Measurements from ENCODE around the gene LARP4B. TPM values are rescaled to one million over a fixed set of nuclear protein-coding genes. Genes with fewer than 3 reads are reported as not detected.

The LARP4B gene
- total and polyA plus RNA-seq, 2 of the 13 experiments (the other 11 are each of a cell fraction or from before 2014, with no cell fraction given) = 19.5 to 30.2 TPM

DNA sequence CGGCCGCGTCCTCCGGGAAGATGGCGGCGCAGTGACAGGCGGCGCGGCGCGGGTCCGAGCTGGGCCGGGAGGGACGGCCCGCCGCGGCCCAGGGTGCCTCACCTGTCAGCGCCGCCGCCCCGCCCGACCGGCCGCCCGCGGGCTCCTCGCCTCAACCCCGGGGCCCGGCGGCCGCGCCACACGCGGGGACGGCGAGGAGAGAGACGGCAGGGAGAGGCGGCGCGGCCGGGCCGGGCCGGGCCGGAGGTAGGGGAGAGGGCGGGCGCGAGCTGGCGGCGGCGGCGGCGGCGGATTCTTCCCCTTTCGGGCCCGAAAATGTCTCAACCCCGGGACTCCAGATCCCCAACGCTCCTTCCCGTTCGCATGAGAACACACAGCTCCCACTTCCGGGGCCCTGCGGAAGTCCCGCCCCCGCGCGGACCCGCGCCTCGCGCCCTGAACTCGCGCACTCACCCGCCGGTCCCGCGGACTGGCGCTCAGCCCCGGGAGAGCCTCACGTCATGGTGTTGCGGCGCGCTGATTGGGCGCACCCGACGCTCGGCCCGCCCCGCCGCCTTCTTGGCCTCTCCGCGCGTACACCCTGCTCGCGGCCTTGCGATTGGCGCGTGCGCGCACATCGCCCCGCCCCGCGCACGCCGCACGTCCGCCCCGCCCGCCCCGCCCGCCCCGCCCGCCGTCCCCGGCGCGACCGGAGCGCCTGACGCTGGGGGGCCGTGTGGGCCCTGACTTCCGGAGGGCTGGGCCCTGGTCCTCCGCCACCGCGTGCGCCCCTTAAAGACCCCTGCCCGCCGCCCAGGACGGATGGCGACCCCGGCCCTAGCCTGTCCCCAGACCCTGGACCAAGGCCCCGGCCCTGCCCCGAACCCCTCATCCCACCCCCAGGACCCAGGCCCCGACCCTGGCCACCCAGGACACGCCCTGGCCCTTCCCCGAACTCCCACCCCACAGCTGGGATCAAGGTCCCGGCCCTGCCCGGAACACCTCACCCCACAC, at the start of gene LARP4B (continued):
- TF ChIP-seq, protein P1, sequence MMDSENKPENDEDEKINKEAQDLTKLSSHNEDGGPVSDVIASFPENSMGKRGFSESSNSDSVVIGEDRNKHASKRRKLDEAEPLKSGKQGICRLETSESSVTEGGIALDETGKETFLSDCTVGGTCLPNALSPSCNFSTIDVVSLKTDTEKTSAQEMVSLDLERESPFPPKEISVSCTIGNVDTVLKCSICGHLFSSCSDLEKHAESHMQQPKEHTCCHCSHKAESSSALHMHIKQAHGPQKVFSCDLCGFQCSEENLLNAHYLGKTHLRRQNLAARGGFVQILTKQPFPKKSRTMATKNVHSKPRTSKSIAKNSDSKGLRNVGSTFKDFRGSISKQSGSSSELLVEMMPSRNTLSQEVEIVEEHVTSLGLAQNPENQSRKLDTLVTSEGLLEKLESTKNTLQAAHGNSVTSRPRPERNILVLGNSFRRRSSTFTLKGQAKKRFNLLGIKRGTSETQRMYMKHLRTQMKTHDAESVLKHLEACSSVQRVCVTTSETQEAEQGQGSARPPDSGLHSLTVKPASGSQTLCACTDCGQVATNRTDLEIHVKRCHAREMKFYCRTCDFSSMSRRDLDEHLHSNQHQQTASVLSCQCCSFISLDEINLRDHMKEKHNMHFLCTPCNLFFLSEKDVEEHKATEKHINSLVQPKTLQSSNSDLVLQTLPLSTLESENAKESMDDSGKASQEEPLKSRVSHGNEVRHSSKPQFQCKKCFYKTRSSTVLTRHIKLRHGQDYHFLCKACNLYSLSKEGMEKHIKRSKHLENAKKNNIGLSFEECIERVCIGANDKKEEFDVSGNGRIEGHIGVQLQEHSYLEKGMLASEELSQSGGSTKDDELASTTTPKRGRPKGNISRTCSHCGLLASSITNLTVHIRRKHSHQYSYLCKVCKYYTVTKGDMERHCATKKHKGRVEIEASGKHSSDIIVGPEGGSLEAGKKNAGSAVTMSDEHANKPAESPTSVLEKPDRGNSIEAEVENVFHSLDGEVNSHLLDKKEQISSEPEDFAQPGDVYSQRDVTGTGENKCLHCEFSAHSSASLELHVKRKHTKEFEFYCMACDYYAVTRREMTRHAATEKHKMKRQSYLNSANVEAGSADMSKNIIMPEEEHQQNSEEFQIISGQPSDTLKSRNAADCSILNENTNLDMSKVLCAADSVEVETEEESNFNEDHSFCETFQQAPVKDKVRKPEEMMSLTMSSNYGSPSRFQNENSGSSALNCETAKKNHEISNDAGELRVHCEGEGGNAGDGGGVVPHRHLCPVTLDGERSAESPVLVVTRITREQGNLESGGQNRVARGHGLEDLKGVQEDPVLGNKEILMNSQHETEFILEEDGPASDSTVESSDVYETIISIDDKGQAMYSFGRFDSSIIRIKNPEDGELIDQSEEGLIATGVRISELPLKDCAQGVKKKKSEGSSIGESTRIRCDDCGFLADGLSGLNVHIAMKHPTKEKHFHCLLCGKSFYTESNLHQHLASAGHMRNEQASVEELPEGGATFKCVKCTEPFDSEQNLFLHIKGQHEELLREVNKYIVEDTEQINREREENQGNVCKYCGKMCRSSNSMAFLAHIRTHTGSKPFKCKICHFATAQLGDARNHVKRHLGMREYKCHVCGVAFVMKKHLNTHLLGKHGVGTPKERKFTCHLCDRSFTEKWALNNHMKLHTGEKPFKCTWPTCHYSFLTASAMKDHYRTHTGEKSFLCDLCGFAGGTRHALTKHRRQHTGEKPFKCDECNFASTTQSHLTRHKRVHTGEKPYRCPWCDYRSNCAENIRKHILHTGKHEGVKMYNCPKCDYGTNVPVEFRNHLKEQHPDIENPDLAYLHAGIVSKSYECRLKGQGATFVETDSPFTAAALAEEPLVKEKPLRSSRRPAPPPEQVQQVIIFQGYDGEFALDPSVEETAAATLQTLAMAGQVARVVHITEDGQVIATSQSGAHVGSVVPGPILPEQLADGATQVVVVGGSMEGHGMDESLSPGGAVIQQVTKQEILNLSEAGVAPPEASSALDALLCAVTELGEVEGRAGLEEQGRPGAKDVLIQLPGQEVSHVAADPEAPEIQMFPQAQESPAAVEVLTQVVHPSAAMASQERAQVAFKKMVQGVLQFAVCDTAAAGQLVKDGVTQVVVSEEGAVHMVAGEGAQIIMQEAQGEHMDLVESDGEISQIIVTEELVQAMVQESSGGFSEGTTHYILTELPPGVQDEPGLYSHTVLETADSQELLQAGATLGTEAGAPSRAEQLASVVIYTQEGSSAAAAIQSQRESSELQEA (CRISPR knock-in tag; IDR thresholded peaks at IDR 0.05; ENCODE audit: not compliant biosample characterization) = no peak
- 0 out of 2 replicates have a peak, but pooled peaks have one; percentile 55 for TF ChIP-seq ZNF430 (CRISPR knock-in tag; IDR thresholded peaks at IDR 0.05)
- TF ChIP-seq, protein P2, sequence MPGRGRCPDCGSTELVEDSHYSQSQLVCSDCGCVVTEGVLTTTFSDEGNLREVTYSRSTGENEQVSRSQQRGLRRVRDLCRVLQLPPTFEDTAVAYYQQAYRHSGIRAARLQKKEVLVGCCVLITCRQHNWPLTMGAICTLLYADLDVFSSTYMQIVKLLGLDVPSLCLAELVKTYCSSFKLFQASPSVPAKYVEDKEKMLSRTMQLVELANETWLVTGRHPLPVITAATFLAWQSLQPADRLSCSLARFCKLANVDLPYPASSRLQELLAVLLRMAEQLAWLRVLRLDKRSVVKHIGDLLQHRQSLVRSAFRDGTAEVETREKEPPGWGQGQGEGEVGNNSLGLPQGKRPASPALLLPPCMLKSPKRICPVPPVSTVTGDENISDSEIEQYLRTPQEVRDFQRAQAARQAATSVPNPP (CRISPR knock-in tag; IDR thresholded peaks at IDR 0.05) = no peak
- TF ChIP-seq ZFP36L2 (CRISPR knock-in tag; IDR thresholded peaks at IDR 0.05) = no peak
- peak; percentile 35; the same call in 1 of the 2 replicates for TF ChIP-seq HCFC1 (IDR thresholded peaks at IDR 0.05; ENCODE audit: low read depth, low read length)
- TF ChIP-seq FOSL2 (CRISPR knock-in tag; IDR thresholded peaks at IDR 0.05) = 0 out of 2 replicates have a peak, but pooled peaks have one; percentile 7
- peak; percentile 60; the same call in 1 of the 2 replicates for TF ChIP-seq MYC (CRISPR knock-in tag; IDR thresholded peaks at IDR 0.05; ENCODE audit: borderline replicate concordance)
- TF ChIP-seq ASH2L (IDR thresholded peaks at IDR 0.05; ENCODE audit: insufficient read length, low read depth, low read length) = peak; percentile 65
- no peak for TF ChIP-seq ZNF234 (CRISPR knock-in tag; conservative IDR thresholded peaks at IDR 0.05)
- TF ChIP-seq, protein P3, sequence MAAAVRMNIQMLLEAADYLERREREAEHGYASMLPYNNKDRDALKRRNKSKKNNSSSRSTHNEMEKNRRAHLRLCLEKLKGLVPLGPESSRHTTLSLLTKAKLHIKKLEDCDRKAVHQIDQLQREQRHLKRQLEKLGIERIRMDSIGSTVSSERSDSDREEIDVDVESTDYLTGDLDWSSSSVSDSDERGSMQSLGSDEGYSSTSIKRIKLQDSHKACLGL (CRISPR knock-in tag; IDR thresholded peaks at IDR 0.05) = peak; percentile 44; the same call in 1 of the 2 replicates
- TF ChIP-seq ZNF564 (CRISPR knock-in tag; IDR thresholded peaks at IDR 0.05) = no peak
- 0 out of 2 replicates have a peak, but pooled peaks have one; percentile 53 for TF ChIP-seq AKAP8 (CRISPR knock-in tag; IDR thresholded peaks at IDR 0.05)
- TF ChIP-seq, protein P4, sequence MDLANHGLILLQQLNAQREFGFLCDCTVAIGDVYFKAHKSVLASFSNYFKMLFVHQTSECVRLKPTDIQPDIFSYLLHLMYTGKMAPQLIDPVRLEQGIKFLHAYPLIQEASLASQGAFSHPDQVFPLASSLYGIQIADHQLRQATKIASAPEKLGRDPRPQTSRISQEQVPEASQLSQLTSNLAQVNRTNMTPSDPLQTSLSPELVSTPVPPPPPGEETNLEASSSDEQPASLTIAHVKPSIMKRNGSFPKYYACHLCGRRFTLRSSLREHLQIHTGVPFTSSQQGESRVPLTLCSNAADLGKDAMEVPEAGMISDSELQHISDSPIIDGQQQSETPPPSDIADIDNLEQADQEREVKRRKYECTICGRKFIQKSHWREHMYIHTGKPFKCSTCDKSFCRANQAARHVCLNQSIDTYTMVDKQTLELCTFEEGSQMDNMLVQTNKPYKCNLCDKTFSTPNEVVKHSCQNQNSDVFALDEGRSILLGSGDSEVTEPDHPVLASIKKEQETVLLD (CRISPR knock-in tag; IDR thresholded peaks at IDR 0.05; ENCODE audit: low read depth) = peak; percentile 85; the same call in 1 of the 2 replicates
- TF ChIP-seq, protein P5, sequence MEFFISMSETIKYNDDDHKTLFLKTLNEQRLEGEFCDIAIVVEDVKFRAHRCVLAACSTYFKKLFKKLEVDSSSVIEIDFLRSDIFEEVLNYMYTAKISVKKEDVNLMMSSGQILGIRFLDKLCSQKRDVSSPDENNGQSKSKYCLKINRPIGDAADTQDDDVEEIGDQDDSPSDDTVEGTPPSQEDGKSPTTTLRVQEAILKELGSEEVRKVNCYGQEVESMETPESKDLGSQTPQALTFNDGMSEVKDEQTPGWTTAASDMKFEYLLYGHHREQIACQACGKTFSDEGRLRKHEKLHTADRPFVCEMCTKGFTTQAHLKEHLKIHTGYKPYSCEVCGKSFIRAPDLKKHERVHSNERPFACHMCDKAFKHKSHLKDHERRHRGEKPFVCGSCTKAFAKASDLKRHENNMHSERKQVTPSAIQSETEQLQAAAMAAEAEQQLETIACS (CRISPR knock-in tag; IDR thresholded peaks at IDR 0.05) = peak; percentile 97
- peak; percentile 52; the same call in 1 of the 2 replicates for TF ChIP-seq POLR2AphosphoS5 (IDR thresholded peaks at IDR 0.05; ENCODE audit: low read depth, low read length)
